ENCODE measurements around the gene PLPPR5.
A peak's percentile ranks its signal among the peaks of the same experiment; 100 is the strongest.
"Not testable (repeated sequence)": the region's sequence is repeated elsewhere in the genome, so short reads cannot be mapped to it uniquely, and the experiment has no call there.

Gene PLPPR5

DNA sequence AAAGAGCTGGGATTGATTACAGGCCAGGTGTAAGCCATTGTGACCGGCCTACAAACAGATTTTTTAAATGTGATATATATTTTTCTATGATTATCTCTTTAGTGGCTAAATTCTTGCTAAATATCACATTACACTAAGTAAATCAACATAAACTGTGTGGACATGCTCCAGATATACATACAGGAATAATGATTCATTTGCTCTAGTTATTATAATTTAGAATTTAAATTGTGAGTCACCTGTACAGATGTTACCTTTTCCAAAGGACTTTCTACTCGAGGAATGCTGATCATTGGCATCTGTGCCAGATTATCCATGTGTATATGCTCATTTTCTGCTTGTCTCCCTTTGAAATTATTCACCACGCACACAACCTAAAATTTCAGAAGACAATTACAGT is 90.1 kb downstream of the PLPPR5 start:
- no peak for DNase-seq (ENCODE audit: low read depth)

DNA sequence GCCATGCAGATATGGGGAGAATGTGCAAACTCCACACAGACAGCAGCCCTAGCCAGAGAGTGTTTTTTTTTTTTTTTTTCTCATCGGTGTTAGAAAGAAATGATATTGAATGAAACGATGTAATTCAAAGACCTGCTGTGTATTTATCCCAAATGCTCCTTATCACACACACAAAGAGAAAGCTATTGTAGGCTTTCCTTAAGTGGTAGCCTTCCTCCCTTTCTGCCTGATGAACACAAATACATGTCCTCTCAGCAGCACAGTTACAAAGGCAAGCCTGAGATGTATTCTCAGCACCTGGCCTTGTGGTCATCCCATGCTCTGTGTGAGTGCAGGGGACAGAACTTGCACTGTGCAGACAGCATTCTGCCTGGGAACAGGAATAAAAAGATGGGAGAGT is 93.8 kb downstream of the PLPPR5 start:
- DNase-seq (ENCODE audit: low read depth), result no peak

DNA sequence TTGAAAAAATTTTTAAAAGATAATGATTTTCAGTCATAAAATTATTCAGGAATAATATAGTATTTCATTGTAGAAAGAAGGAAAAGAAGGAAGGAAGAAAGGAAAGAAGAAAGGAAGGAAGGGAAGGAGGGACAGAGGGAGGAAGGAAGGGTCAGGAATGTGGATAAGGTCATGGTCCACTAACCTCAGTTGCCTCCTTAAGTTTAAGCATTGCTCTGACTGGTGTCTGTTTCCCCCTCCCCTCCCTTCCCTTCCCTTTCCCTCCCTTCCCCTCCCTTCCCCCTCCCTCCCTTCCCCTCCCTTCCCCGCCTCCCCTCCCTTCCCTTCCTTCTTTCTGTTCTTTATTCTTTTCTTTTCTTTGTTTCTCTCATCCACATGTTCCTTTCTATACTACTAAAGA is 95.7 kb downstream of the PLPPR5 start:
- DNase-seq (ENCODE audit: low read depth), result no peak

DNA sequence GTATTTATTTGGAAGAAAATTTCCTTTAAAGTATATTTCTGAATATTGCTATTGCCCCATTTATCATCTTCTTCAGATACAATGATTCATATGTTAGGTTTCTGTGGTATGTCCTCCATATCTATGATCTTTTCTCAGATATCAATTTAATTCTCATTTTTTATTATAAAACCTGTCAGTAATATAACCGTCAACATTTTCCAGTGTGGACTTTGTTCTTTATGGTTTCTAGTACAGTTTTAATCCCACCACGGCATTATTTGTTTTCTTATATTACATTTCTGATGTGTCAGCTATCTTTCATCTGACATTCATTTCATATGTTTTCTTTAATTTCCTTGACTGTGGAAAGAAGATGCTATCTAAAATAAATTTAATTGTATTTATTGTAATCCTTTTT is 97.9 kb downstream of the PLPPR5 start:
- no peak for DNase-seq (ENCODE audit: low read depth)

DNA sequence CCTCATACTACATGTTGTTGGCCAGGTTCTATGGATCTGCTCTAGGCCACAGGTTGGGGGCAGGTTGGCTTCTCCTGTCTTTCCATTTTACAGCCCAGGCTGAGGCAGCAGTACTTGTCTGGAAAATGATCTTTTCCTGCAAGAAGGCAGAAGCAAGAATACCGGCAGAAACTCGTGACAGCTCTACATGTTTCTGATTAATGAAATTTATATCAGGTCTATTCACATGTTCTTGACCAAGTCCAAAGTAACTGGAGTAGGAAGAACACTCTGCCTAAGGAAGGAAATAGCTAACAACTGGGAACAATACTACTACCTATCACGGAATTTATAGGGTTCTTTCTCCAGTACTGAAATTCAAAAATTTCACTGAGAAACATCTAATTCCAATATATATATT is 98.3 kb downstream of the PLPPR5 start:
- DNase-seq (ENCODE audit: low read depth), result no peak

DNA sequence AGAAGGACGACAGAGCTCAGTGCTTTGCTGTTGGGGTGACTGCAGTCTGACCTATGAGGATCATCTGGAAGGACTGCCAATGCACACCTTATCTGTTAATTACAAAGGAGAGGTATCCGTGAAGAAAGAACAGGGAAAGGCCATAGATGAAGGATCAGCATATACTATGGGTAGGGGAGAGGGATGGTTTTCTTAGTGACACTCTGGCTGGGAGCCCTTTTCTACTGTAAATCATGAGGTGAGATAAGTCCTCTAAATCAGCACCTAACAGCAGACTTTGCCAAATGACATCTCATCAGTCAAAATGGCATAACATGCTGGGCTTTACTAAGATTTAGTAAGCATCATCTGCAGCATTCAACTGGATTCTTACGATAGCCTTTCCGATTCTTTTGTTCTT is 100.0 kb downstream of the PLPPR5 start:
- DNase-seq (ENCODE audit: low read depth), result no peak

DNA sequence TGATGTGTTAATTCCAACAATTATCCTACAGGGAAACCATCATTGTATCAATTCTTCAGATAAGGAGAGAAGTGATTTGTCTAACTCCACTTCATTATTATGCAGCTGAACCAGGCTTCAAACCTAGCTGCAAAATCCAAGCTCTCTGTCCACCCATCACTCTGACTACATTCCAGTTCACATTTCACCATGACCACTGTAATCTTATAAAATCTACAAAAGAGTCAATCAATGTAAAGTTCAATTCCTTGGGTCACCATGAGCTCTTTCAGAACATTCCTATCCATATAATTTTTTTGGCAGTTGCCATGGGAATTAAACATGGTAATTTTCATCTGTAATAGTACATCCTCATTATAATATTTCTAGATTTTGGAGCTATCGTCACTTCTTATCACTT is 100.9 kb downstream of the PLPPR5 start:
- no peak for DNase-seq (ENCODE audit: low read depth)

DNA sequence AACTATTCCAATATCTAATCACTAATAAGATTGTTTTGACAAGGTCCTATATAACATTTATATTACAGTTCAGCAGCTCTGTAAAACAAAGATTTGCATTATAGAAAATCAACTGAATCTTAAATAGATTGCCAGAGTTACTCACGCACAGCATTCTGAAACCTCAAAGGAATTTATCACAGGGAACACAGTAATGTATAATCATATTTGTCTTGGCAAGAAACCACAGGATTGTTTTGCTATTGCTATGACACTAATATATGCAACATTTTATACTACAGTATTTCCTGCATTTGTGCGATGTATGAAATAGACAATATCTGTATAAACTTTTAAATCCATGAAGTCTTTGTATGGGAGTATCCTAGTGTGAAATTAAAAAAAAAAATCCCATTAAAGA is 101.4 kb downstream of the PLPPR5 start:
- DNase-seq (ENCODE audit: low read depth), result no peak

DNA sequence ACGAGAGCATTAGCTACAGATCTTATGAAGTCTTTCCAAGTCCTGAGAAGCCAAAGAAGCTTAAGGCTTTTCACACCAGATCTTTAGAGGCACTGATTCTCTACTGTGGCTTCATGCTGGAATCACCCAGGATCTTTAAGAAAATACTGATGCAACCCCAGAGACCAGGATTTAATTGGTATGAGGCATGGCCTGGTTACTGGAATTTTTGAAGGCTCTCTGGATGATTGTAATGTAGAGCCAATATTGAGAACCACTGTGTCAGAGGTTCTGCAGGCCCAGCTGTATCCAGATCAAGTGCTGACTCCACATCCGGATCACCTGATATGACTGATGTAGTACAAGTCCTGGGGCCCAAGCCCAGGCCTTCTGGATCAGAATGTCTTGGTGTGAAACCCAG is 105.7 kb downstream of the PLPPR5 start:
- DNase-seq (ENCODE audit: low read depth), result no peak

DNA sequence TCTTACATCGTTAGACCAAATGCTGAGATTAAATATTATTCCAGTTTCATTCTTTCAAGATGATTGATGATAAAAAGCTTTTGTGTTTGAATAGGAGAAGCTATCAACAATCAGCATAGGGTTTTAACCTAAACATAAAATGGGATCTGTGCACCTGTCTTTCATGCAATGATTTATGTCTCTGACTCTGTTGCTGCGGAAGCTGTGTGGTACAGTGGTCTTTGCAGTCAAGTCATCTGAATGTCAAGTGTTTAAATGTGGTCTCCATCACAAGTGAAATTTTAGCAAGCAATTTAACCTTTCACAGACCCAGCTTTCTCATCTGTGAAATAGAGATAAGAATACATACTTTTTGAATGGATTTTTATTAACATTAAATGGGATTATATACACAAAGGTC is 107.2 kb downstream of the PLPPR5 start:
- no peak for DNase-seq (ENCODE audit: low read depth)

DNA sequence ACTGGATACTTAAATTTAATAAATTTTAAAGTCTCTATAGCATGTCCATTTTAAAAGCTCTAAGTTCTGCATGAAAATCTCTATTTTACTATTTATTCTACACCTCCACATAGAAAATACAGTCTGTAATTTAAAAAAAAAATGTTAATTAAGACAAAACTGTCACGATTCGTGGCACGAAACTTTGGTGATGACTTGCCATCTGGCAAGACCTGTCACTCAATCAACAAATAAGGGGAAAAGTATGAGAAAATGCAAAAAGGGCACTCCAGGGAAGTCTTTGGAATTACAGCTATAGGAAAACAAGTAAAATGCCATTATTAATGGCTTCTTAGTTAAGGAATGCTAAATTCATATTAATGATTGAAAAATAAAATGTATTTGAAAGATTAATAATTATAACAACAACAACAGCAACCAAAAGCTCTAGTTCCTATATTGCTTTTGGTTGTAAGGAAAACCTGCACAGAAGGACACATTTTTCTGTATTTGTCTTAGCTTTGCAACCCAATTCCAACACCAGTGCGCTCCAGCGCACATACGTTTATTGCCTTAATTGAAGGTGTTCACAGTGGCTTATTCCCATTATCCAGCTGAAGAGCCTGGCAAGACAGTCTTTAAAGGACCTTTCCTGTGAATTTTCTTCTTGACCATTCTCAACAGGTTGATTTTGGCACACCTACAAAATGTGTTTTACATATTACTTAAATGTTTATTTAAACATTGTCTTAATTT is 107.8 kb downstream of the PLPPR5 start:
- no peak for DNase-seq (ENCODE audit: low read depth)

DNA sequence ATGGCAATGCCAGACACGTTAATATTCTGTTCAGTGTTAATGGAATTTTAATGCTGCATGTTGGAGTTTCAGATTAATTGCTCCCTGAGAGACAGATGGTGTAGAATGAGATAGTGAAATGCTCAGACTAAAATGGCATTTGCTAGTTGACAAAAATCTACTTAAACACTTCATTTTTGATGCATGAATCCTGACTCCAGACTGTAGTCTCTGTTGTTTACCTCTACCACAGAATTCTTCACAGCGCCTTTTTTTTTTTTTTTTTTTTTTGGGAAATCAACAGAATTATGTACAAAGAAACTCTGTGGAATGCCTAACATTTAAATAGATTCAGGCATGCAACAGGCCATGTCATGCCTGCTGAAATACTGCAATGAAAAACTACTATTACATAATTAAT is 111.3 kb downstream of the PLPPR5 start:
- no peak for DNase-seq (ENCODE audit: low read depth)

DNA sequence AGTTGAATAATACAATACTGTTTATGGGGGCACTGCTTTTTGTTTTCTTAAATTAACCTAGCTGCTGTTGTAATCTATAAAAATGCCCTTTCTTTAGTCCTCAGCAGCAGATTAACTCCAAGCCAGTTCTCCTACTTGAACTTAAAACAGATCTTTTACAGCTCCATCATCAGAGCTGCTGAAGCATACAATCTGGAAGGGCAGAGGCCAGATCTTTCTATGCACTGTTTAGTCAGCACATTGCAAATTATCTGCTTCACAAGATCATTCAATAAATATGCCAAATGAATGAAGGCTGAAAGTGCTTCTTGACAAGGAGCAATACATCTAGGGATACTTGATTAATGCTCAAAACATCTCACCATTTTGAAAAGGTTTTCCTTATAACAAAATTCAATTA is 115.8 kb downstream of the PLPPR5 start:
- no peak for DNase-seq (ENCODE audit: low read depth)

DNA sequence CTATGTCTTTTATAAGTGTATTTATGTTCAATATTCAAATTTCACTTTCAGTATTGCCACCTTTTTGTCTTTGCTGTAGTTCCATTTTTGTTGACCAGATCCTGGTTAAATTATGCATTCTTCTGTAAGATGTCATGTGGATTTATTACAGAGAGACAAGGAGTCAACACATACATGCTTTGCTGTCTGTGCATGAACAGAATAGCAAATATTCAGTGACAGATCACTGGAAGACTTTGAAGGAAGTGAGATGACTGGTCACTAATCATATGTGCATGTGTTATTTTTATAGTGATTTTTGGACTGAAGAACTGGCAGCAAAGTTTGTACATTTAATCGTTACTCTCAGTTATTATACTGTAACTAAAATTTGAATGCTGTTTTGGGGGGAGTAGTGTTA is 117.2 kb downstream of the PLPPR5 start:
- DNase-seq (ENCODE audit: low read depth), result no peak

DNA sequence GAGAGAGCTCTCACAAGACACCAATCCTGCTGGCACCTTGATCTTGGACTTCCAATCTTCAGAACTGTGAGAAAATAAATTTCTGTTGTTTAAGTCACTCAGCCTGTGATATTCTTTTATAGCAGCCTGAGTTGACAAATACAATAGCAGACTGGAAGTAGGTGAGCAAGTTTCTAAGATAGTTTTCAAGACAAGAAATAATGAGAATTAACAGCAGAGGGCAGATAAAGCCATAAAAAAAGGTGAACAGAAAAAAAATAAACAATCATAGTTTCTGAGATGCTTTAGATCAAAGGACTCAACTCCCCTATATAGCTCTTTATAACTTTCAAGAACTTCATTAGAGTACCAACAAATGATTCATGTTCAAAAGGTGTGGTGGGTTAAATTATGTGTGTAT is 119.8 kb downstream of the PLPPR5 start:
- no peak for DNase-seq (ENCODE audit: low read depth)

DNA sequence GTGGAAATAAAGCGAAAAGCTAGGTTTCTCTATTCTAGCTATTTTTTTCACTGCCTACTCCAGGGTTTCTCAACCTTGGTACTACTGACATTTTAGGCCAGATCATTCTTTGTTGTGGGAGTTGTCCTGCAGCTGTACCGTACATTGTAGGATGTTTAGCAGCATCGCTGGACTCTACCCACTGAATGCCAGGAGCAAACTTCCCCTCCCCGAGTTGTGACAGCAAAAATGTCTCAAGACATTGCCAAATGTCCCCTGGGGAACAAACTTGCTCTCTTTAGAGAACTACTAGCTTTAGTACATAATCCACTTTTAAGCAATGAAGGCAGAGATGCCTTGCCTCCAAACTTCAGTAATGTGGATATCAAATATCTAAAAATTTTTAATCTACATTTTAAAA is 122.8 kb downstream of the PLPPR5 start:
- no peak for DNase-seq (ENCODE audit: low read depth)

DNA sequence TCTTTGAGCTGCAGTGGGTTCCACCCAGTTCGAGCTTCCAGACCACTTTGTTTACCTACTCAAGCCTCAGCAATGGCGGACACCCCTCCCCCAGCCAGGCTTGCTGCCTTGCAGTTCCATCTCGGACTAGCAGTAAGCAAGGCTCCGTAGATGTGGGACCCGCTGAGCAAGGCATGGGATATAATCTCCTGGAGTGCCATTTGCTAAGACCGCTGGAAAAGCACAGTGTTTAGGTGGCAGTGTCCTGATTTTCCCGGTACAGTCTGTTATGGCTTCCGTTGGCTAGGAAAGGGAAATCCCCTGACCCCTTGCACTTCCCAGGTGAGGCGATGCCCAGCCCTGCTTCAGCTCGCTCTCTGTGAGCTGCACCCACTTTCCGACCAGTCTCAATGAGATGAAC is 123.4 kb downstream of the PLPPR5 start:
- DNase-seq (ENCODE audit: low read depth), result not testable (repeated sequence)

DNA sequence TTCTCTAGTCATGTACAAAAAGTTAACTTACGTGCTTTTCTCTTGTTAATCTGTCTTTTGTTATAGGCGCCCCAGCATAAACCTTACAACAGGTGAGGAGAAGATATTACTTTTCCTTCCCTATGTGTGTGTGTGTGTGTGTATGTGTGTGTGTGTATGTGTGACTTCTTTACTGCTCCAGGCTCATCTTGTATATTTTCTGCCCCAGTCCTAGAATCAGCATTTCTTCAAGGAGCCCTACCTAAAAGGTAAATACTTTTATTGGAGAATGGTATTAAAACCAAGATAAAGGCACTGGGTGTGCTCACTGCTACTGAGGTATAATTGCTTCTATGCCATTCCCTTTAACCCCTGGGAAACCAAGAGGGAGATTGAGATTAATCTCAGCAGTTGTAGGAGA is 129.8 kb downstream of the PLPPR5 start:
- no peak for DNase-seq (ENCODE audit: low read depth)

DNA sequence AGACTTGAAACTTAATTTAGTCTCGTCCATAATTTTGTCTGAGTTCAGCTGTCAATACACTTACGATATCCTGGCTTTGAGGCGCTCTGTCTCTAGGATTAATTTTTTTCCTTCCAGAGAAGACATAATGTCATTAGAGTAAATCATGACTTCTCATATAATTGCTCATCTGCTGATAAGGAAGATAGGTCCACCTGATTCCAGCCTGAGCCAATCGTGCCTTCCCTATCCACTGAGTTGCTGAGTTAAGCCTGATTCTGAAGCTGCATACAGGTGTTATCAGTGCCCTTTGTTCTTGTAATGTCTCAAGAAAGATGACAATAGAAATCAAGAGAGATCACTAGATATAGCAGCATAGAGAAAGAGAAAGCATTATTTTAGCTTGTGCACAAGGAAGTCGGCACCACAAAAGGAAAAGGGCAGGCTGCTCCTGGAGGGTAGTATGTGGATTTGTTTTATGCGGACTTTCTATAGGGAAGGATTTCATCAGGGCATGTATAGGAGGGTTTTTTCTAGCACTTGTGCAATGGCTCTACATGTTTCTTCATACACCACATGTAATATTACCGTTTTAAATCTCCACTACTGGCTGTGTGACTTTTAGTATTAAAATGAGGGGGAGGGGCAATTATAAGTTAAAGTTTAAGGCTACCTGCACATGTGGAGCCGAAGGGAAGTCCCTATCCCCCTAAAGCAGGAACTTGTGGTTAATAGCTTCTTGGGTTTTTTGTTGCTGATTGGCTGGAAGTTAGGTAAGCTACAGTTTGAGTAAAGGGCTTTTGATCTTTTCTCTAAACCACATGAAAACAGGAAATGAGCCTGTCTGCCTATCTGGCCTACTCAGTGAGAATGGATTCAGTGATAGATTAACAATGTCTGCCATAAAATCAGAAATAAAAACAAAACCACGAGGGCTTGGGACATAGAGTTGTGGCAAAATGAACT is 133.4 kb downstream of the PLPPR5 start:
- peak; percentile 2 for DNase-seq (ENCODE audit: low read depth)

DNA sequence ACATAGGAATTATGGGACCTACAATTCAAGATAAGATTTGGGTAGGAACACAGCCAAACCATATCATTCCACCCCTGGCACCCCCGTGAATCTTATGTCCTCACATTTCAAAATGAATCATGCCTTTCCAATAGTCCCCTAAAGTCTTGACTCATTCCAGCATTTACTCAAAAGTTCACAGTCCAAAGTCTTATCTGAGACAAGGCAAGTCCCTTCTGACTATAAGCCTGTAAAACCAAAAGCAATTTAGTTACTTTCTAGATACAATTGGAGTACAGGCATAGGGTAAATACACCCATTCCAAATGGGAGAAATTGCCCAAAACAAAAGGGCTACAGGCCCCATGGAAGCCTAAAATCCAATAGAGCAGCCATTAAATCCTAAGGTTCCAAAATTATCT is 138.9 kb downstream of the PLPPR5 start:
- DNase-seq (ENCODE audit: low read depth), result no peak

DNA sequence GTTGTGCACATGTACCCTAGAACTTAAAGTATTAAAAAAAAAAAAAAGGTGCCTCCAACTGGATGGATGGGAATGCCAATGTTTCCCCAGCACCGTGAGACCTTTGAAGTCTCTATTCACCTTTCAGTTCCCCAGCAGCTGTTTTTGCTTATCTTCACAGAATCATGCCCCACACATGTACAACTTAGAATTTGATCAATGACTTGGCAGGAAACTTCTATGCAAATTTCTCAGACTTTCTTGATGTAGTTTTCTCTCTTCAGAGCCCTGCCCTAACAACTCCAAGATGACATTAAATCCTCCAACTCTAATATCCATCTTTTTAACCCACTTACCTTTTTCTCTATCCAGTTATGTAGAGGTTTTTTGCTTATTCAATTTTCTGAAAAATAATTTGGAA is 144.3 kb downstream of the PLPPR5 start:
- DNase-seq (ENCODE audit: low read depth), result no peak

DNA sequence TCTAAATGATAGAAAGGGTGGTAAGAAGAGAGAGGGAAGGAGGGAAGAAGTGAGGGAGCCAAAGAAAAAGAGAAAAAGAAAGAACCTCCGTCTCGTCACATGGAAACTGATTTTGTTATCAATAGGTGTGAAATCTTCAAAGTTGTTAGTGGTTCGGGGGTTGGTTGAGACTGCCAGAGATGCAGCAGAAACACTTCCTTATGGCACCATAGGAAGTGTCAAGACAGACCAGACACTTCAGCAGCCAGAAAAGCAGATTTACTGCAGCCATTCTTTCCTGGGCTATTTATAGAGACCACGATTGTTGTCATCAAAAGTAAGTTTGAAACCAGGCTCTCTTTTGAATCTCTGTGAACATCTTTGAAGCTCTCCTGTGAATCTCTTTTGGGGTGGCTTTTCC is 150.5 kb downstream of the PLPPR5 start:
- no peak for DNase-seq (ENCODE audit: low read depth)

DNA sequence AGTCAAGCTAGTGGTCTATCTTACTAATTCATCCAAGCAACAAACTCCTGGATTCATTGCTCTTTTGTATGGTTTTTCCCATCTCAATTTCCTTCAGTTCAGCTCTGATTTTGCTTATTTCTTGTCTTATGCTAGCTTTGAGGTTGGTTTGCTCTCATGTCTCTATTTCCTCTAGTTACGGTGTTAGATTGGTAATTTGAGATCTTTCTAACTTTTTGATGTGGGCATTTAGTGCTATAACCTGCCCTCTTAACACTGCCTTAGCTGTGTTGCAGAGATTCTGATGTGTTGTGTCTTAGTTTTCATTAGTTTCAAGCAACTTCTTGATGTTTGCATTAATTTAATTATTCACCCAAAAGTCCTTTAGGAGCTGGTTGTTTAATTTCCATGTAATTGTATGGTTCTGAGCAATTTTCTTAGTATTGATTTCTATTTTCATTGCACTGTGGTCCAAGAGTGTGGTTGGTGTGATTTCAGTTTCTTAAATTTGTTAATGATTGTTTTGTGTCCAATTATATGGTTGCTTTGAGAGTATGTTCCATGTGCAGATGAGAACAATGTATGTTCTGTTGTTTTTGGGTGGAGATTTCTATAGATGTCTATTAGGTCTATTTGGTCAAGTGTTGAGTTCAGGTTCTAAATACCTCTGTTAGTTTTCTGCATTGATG is 154.6 kb downstream of the PLPPR5 start:
- no peak for DNase-seq (ENCODE audit: low read depth)

Data from activated T-helper 9 cell treated with anti-CD3 and anti-CD28 coated beads, Interleukin-2, amount 50 U/mL, for 16 hours (primary cell).